ENCODE measurements around the gene CERK.
"Not testable (repeated sequence)": the region's sequence is repeated elsewhere in the genome, so short reads cannot be mapped to it uniquely, and the experiment has no call there.

CERK gene, protein sequence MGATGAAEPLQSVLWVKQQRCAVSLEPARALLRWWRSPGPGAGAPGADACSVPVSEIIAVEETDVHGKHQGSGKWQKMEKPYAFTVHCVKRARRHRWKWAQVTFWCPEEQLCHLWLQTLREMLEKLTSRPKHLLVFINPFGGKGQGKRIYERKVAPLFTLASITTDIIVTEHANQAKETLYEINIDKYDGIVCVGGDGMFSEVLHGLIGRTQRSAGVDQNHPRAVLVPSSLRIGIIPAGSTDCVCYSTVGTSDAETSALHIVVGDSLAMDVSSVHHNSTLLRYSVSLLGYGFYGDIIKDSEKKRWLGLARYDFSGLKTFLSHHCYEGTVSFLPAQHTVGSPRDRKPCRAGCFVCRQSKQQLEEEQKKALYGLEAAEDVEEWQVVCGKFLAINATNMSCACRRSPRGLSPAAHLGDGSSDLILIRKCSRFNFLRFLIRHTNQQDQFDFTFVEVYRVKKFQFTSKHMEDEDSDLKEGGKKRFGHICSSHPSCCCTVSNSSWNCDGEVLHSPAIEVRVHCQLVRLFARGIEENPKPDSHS

DNA sequence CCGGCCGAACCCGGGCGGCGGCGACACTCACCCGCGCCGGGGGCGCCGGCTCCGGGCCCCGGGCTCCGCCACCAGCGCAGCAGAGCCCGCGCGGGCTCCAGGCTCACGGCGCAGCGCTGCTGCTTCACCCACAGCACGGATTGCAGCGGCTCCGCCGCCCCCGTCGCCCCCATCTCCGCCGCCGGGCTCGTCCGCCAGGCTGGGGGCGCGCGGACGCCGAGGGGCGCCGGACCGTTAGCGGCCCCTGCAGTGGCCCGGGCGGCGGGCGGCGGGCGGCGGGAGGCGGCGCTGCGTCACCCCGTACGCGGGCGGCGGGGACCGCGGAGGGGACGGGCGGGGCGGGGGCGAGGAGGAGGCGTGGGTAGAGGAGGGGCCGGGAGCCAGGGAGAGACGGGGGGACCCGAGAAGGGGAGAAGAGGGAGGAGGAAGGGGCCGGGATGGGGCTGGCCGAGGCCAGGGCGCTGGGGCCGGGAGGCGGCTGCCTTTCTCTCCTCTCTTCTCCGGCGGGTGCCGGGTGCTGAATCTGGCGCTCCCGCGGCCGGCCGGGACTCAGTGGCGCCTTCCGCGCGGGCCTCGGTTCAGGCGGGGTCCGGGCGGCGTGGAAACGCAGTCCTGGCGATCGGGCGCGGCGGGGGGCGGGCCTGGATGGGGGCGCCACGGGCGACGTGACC, at the start of gene CERK:
Gene CERK, minus strand, starts transcription at position 277 of the 671 bp plus-strand sequence. Its CDS starts 104 bp downstream, at position 173.
- H3K36me3 ChIP-seq (ENCODE audit: insufficient read depth, low read length), result no peaks in the 10 kb centered on the region
- no peaks in the 10 kb centered on the region for H3K9me3 ChIP-seq (ENCODE audit: control insufficient read depth, insufficient read depth, low read length)
- peaks cover 18% of the 10 kb centered on the region for H3K4me1 ChIP-seq (ENCODE audit: insufficient read depth, low read length)
- H3K9ac ChIP-seq (ENCODE audit: low read depth, low read length), result peak within 1 kb of the TSS; percentile 85

DNA sequence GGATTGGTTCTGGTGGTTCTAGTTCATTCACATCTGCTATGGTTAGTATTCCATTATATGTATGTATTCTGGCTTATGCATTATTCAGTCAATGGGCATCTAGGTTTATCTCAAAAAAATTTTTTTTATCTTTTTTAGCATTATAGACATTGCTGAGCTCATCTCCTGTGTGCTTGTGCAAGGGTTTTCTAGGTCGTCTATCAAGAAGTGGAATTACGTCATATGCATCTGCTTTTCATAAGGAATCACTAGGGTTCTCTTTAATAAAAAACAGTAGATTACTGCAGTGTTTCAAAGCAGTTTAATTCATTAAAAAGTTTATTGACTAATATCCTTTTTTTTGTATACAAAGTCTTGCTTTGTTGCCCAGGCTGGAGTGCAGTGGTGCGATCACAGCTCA, 45.7 kb upstream of the CERK start:
- Histone ChIP-seq H3K4me1 (ENCODE audit: insufficient read depth, low read length) (no peaks in the 10 kb centered on the region), H3K36me3 (ENCODE audit: insufficient read depth, low read length) (no peaks in the 10 kb centered on the region; the same call in 1 of the 2 replicates), H3K9ac (ENCODE audit: low read depth, low read length) (no peak overlapping the region), H3K9me3 (ENCODE audit: control insufficient read depth, insufficient read depth, low read length) (no peaks in the 10 kb centered on the region)

DNA sequence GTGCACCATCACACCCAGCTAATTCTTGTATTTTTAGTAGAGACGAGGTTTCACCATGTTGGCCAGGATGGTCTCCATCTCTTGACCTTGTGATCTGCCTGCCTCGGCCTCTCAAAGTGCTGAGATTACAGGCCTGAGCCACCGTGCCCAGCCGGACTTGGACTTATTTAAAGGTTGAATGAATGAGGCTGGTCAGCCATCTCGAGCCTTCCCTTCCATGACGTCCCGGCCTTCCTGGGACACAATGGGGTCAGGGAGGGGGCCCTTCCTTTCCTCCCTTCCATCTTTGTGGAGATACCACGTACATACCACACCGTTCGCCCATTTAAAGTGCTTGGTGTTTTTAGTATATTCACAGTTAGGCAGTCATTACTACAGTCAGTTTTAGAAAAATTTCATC, 44.1 kb upstream of the CERK start:
- H3K36me3 ChIP-seq (ENCODE audit: insufficient read depth, low read length); H3K4me1 ChIP-seq (ENCODE audit: insufficient read depth, low read length); H3K9me3 ChIP-seq (ENCODE audit: control insufficient read depth, insufficient read depth, low read length); H3K9ac ChIP-seq (ENCODE audit: low read depth, low read length): not testable (repeated sequence)

DNA sequence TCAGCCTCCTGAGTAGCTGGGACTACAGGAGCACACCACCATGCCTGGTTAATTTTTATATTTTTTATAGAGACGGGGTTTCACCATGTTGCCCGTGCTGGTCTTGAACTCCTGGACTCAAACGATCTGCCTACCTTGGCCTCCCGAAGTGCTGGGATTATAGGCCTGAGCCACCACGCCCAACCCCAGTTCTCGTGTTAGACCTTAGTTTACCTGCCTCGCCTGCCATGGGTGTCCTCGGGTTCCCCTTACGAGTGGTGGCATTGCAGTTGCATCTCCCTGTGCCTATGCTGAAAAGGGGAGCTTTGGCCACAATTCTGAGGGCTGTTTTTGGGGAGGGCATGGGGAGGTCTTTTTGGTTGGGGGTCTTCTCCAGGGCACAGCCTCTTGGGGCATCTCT, 43.2 kb upstream of the CERK start:
- Histone ChIP-seq H3K9ac (ENCODE audit: low read depth, low read length) (no peak overlapping the region), H3K9me3 (ENCODE audit: control insufficient read depth, insufficient read depth, low read length) (no peaks in the 10 kb centered on the region), H3K4me1 (ENCODE audit: insufficient read depth, low read length) (peaks cover 2% of the 10 kb centered on the region; the same call in 1 of the 2 replicates), H3K36me3 (ENCODE audit: insufficient read depth, low read length) (no peaks in the 10 kb centered on the region)

DNA sequence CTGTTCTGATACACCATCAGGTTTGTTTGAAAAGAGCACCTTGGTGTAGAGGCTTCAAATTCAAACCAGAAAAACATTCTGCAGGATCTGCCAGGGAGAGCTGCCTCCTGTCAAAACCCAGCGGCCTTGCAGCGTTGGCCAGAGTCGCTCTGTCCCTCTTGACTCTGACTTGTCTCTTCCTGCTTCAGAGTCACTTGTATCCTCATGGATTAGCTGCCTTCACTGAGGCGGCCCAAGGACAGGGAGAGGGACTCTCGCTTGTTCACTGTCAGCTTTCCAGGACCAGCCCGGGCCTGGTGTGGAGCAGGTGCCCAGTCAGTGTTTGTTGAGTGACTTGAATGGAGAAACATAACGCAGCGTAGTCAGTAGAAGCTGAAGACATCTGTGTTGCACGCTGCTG, 42.4 kb upstream of the CERK start:
- H3K4me1 ChIP-seq (ENCODE audit: insufficient read depth, low read length), result peaks cover 11% of the 10 kb centered on the region
- H3K9me3 ChIP-seq (ENCODE audit: control insufficient read depth, insufficient read depth, low read length), result no peaks in the 10 kb centered on the region
- no peaks in the 10 kb centered on the region for H3K36me3 ChIP-seq (ENCODE audit: insufficient read depth, low read length)
- no peak overlapping the region for H3K9ac ChIP-seq (ENCODE audit: low read depth, low read length)

DNA sequence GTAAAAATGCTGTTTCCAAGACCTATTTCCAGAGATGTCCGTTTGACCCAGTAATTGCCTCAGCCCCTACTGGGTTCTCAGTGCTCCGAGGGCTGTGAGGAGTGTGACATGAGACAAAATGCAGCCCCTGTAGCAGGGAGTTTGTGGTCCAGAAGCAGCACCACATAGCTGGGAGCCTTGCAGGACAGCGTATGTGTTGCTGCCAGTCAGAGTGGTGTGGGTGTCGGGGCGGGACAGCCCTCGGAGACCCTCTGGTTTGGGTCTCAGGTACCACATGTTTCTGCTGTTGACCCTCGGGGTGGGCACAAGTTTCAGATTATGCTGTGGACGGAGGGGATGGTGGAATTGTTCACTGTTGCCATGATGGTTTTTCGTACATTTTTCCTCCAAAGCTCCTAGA, 41.6 kb upstream of the CERK start:
- H3K9me3 ChIP-seq (ENCODE audit: control insufficient read depth, insufficient read depth, low read length), result no peaks in the 10 kb centered on the region
- H3K4me1 ChIP-seq (ENCODE audit: insufficient read depth, low read length), result peaks cover 18% of the 10 kb centered on the region
- H3K9ac ChIP-seq (ENCODE audit: low read depth, low read length), result no peak overlapping the region
- no peaks in the 10 kb centered on the region for H3K36me3 ChIP-seq (ENCODE audit: insufficient read depth, low read length)

DNA sequence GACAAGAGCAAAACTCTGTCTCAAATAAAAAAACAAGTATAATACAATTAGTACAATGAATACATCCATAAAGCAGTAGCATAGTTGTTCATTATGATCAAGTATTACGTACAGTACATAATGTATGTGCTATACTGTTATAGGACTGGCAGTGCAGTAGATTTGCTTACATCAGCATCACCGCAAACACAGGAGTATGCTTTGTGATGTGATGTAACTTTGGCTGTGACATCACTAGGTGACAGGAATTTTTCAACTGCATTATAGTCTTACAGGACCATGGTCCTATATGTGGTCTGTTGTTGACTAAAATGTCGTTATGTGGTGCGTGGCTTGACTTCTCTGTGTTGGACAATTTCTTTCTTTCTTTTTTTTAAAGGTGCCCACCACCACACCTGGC, 41.0 kb upstream of the CERK start:
- no peak overlapping the region for H3K9ac ChIP-seq (ENCODE audit: low read depth, low read length)
- H3K36me3 ChIP-seq (ENCODE audit: insufficient read depth, low read length), result no peaks in the 10 kb centered on the region
- no peaks in the 10 kb centered on the region for H3K9me3 ChIP-seq (ENCODE audit: control insufficient read depth, insufficient read depth, low read length)
- peaks cover 25% of the 10 kb centered on the region for H3K4me1 ChIP-seq (ENCODE audit: insufficient read depth, low read length)

DNA sequence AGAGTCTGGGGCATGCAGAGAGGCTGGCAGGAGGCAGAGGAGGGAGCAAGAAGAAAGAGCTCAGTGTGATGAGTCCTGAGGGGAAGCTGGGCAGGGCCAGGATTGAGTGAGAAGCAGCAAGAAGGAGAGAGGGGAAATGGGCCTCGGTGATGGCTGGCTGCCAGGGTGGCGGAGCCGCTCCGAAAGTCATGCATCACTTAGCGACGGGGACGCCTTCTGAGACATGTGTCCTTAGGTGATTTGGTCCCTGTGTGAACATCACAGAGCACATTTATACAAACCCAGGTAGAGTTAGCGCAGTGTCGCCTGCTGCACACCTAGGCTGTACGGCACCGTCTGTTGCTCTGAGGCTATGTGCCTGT, 39.5 kb upstream of the CERK start:
- Histone ChIP-seq H3K36me3 (ENCODE audit: insufficient read depth, low read length) (no peaks in the 10 kb centered on the region), H3K9me3 (ENCODE audit: control insufficient read depth, insufficient read depth, low read length) (no peaks in the 10 kb centered on the region), H3K9ac (ENCODE audit: low read depth, low read length) (no peak overlapping the region), H3K4me1 (ENCODE audit: insufficient read depth, low read length) (peaks cover 31% of the 10 kb centered on the region)

DNA sequence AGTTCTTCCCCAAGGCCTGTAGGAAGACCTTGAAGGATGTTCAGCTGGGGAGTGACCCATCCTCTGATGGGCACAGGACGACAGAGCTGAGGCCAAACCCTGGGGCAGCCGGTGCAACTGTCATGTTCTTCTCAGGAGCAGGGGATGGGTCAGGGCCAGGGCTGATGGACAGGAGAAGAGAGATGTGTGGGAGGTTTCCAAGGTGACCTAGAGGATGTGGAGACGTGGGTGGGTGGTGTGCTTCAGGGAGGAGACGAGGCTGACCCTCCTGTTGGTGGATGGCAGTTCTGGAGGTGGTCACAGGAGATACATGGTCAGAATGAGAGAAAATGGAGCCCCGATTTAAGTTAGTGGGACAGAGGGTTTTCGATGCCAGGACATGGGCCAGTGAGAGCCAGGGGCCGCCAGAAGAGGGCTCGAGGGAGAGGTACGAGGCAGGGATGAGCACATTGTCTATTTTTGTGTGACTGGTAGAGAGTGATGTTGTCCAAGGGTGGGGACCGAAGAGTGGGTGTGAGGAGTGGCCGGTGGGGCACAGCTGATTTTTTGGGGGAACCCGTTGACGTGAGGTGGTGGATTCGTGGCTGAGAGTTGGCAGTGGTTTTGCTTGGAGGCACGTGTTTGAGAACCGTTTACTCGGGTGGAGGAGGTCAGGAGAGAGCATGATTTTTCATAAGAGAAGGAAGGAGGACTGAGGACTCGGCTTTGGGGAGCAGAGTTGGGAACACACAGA, 39.0 kb upstream of the CERK start:
- Histone ChIP-seq H3K36me3 (ENCODE audit: insufficient read depth, low read length) (no peaks in the 10 kb centered on the region), H3K9ac (ENCODE audit: low read depth, low read length) (no peak overlapping the region), H3K4me1 (ENCODE audit: insufficient read depth, low read length) (peaks cover 31% of the 10 kb centered on the region), H3K9me3 (ENCODE audit: control insufficient read depth, insufficient read depth, low read length) (no peaks in the 10 kb centered on the region)

DNA sequence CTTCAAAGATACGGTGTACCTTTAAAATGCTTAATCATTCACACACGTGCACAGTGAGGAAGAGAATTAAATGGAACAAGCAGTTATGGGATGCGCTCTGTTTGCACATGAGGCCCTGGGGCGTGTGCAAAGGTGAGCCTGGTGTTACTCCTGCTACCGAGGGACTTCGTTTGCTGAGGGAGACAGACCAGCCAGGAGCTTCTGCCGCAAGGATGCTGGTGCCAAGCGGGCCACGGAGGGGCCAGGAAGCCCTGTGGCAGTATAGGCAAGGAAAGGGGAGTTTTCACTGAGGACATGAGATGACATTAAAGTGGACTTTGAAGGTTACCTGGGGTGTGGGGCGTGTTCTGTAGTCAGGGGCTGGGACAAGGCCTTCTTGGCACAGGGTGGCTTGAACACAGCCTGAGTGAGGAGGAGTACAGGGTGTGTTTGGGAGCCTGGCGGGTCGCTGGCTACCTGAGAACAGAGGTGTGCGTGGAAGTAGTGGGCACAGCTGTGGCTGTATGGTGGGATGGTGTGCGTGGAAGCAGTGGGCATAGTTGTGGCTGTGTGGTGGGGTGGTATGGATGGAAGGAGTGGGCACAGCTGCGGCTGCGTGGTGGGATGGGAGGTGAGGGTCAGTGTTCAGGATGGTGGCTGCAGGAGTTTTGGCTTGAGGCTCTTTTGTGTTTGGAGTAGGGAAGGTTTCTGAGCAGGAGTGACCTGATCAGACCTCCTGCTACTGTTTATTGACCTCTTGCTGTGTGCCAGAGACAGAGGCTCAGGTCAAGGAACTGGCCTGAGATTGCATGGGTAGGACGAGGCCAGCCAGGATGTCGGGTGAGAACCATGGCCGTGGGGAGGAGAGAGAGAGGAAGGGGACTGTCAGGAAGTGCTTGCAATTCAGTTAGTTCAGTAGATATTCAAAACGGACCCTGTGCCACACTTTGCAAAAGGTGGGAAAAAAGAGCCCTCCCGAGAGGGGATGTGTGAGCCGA, 38.1 kb upstream of the CERK start:
- Histone ChIP-seq H3K4me1 (ENCODE audit: insufficient read depth, low read length) (peaks cover 31% of the 10 kb centered on the region), H3K36me3 (ENCODE audit: insufficient read depth, low read length) (no peaks in the 10 kb centered on the region), H3K9me3 (ENCODE audit: control insufficient read depth, insufficient read depth, low read length) (no peaks in the 10 kb centered on the region), H3K9ac (ENCODE audit: low read depth, low read length) (no peak overlapping the region)

DNA sequence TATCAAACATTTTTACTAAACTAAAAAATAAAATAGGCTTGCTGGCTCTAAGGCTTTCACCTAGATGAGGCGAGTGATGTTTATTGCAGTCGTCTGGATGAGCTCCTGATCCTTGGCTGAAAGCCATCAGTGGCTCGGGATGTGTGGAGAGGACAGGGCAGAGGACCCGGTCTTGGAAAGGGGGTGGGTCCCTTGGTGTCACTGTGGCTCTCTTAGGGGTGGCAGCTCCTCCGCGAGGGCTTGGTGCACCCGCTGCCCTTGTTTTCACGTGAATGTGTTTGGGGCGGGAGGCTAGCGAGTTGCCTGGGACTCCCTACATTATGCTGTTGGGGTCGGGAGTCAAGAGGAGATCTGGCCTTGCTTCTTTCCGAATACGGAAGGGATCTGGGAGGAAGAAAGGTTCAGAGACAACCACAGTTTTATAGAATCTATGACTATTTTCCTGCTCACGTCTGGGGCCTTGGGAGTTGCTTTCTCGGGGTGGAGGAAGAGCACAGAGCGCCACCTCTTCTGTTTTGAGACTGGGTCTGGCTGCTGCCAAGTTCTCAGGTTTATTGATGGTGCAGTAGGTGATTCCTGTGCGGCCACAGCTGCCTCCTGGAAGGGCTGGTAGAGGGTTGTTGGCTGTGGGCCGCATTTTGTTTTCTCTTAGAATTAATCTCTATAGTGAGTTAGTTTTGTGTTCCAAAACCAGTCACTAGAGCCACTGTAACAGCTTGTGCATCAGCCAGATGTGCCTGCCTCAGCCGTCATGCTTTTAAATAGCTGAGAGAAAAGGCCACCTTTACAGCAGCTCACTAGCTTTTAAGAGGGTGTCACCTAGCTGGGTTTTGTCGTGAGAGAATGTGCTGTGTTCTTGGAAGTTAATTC, 37.2 kb upstream of the CERK start:
- no peak overlapping the region for H3K9ac ChIP-seq (ENCODE audit: low read depth, low read length)
- peaks cover 31% of the 10 kb centered on the region for H3K4me1 ChIP-seq (ENCODE audit: insufficient read depth, low read length)
- H3K9me3 ChIP-seq (ENCODE audit: control insufficient read depth, insufficient read depth, low read length), result no peaks in the 10 kb centered on the region
- no peaks in the 10 kb centered on the region for H3K36me3 ChIP-seq (ENCODE audit: insufficient read depth, low read length)

DNA sequence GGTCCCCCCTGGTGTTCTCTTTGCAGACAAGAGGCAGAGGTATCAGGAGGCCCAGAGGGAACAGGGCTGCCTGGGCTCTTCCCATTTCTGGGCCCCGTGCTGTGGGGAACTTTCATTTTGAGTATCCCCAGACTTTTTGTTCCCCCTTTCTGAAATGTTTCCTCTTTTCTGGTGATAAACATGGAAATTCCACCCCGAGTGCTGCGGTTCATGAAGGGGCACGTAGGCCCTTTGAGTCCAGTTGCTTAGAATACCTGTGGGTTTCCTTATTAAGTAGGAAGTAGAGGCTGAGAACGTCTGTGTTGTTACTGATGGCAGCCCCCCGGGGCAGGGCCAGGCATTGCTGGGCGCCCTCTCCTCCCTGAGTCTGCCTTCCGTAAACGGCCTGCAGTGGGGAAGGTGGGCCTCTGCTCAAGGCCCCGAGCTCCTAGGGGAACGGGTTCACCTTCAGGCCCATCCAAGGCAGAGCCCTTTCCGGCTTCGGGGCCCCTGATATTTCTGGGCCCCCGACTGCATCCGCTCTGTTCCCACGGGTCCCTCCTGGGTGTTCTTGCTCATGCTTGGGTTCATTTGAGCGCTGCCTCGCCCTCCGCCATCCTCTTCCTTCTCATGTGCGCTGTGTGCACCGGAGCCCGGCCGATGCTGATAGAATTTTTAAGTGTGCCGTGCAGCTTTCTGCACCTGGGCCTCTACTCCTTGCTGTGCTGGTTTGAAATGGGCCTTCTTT, 36.4 kb upstream of the CERK start:
- Histone ChIP-seq H3K9me3 (ENCODE audit: control insufficient read depth, insufficient read depth, low read length) (no peaks in the 10 kb centered on the region), H3K9ac (ENCODE audit: low read depth, low read length) (no peak overlapping the region), H3K4me1 (ENCODE audit: insufficient read depth, low read length) (peaks cover 31% of the 10 kb centered on the region), H3K36me3 (ENCODE audit: insufficient read depth, low read length) (no peaks in the 10 kb centered on the region)

Data from ES-I3 (cell line).